OCI-LY7 (cell line): ENCODE results near the gene FUT7. TPM values are rescaled to one million over a fixed set of nuclear protein-coding genes. Genes with fewer than 3 reads are reported as not detected.
A peak's percentile ranks its signal among the peaks of the same experiment; 100 is the strongest.

Source experiments
- BruUV-seq: library from RNA; stranded (reverse); fragments of 400-500 nt; replicated peaks from 2 replicates; lab custom pipeline; 2021; lab: Mats Ljungman, UMichigan
- CTCF ChIA-PET: fragments of 300-600 bp; sonication (Branson Sonifier 250); formaldehyde crosslinking; loops from one replicate; lab custom pipeline; 2022; ENCODE audit warnings: antibody characterized with exemption; ENCODE audit not compliant: unreplicated experiment; lab: Charles Lee
- POLR2A ChIA-PET: fragments of 300-600 bp; sonication (Branson Sonifier 250); formaldehyde crosslinking; loops from one replicate; lab custom pipeline; 2022; ENCODE audit warnings: antibody characterized with exemption; lab: Charles Lee
- DNase-seq: peaks from one replicate; pipeline ENCODE4 v3.0.0-alpha.2; 2015; ENCODE audit warnings: low spot score
- H2AFZ ChIP-seq: fragments of 200-600 bp; sonication (generic), shearing (Covaris generic); 2 replicates; pipeline ENCODE4 v1.6.1; 2014; ENCODE audit warnings: mild to moderate bottlenecking, antibody characterized with exemption, low read length, moderate library complexity
- H3K27ac ChIP-seq: fragments of 200-600 bp; sonication (generic); 2 replicates; pipeline ENCODE4 v1.5.1; 2014; ENCODE audit warnings: mixed run types, low read depth, mild to moderate bottlenecking, moderate library complexity, low read length, inconsistent platforms; ENCODE audit not compliant: poor library complexity, severe bottlenecking
- H3K36me3 ChIP-seq: fragments of 200-600 bp; sonication (generic); 2 replicates; pipeline ENCODE4 v1.6.1; 2014; ENCODE audit warnings: mild to moderate bottlenecking, antibody characterized with exemption, low read length, moderate library complexity, mixed read lengths; ENCODE audit not compliant: insufficient read depth
- H3K4me1 ChIP-seq: fragments of 200-600 bp; sonication (generic); 2 replicates; pipeline ENCODE4 v1.5.1; 2014; ENCODE audit warnings: mild to moderate bottlenecking, low read length; ENCODE audit not compliant: insufficient read depth, poor library complexity, severe bottlenecking
- H3K4me2 ChIP-seq: fragments of 200-600 bp; sonication (generic); 2 replicates; pipeline ENCODE4 v1.6.1; 2014; ENCODE audit warnings: mild to moderate bottlenecking, low read length
- H3K4me3 ChIP-seq: fragments of 200-600 bp; sonication (generic); 2 replicates; pipeline ENCODE4 v1.5.1; 2014; ENCODE audit warnings: mild to moderate bottlenecking, low read depth, low read length; ENCODE audit not compliant: poor library complexity, severe bottlenecking
- H3K79me2 ChIP-seq: fragments of 200-600 bp; sonication (generic); 2 replicates; pipeline ENCODE4 v1.6.1; 2016; ENCODE audit warnings: low read depth, mild to moderate bottlenecking, low read length, moderate library complexity, mixed read lengths; ENCODE audit not compliant: insufficient read depth
- H3K9me2 ChIP-seq: fragments of 200-600 bp; sonication (generic); 2 replicates; pipeline ENCODE4 v1.6.1; 2016; ENCODE audit warnings: mild to moderate bottlenecking, low read length, mixed read lengths; ENCODE audit not compliant: insufficient read depth
- H3K9me3 ChIP-seq: fragments of 200-600 bp; sonication (generic); 2 replicates; pipeline ENCODE4 v1.6.1; 2014; ENCODE audit warnings: mild to moderate bottlenecking, mixed run types, low read length, mixed read lengths
- H4K20me1 ChIP-seq: fragments of 200-600 bp; sonication (generic); 2 replicates; pipeline ENCODE4 v1.6.1; 2014; ENCODE audit warnings: mild to moderate bottlenecking, antibody characterized with exemption, low read length, moderate library complexity, mixed read lengths; ENCODE audit not compliant: insufficient read depth
- EZH2phosphoT487 ChIP-seq: fragments of 200-600 bp; sonication (generic); IDR thresholded peaks from 2 replicates; pipeline ENCODE4 v1.6.1; 2018; ENCODE audit warnings: low read depth, borderline replicate concordance, mild to moderate bottlenecking, mixed run types, antibody characterized with exemption, low read length, moderate library complexity, mixed read lengths
- intact Hi-C: fragments of 100-400 bp; cut with micrococcal nuclease; formaldehyde crosslinking; loops from one replicate; pipeline ENCODE4 v1.10.0; 2022; ENCODE audit not compliant: unreplicated experiment
- total RNA-seq, 2 experiments: library from RNA; depleted of rRNA in 1 of 2; stranded (reverse); fragments of >200 nt in 1 of 2; shearing (Covaris generic) in 1 of 2; gene quantifications; 2 replicates each; pipeline ENCODE4 v1.2.3, GENCODE V29; 2014 to 2022
- TF ChIP-seq, protein P1 (sequence below): fragments of 200-600 bp; sonication (generic); conservative IDR thresholded peaks from 2 replicates; pipeline ENCODE4 v1.5.1; 2014; ENCODE audit warnings: mild to moderate bottlenecking, antibody characterized with exemption, low read length, moderate library complexity, mixed read lengths

FUT7 gene
- total RNA-seq, 2 experiments from 2014 or later, result 0.21 TPM; not detected in 1

GRCh38 chr9:137026384-137026783 lies 5.5 kb downstream of the FUT7 start:
- ChIA-PET POLR2A (no interaction called here), CTCF (interaction anchor here (0.7 kb wide), 1 partner anchor 41 kb away, joined by 4 read pairs; no protein-coding TSS in a partner anchor)
- TF ChIP-seq EZH2phosphoT487, result no peak
- TF ChIP-seq, protein P1, sequence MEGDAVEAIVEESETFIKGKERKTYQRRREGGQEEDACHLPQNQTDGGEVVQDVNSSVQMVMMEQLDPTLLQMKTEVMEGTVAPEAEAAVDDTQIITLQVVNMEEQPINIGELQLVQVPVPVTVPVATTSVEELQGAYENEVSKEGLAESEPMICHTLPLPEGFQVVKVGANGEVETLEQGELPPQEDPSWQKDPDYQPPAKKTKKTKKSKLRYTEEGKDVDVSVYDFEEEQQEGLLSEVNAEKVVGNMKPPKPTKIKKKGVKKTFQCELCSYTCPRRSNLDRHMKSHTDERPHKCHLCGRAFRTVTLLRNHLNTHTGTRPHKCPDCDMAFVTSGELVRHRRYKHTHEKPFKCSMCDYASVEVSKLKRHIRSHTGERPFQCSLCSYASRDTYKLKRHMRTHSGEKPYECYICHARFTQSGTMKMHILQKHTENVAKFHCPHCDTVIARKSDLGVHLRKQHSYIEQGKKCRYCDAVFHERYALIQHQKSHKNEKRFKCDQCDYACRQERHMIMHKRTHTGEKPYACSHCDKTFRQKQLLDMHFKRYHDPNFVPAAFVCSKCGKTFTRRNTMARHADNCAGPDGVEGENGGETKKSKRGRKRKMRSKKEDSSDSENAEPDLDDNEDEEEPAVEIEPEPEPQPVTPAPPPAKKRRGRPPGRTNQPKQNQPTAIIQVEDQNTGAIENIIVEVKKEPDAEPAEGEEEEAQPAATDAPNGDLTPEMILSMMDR, result no peak
- Histone ChIP-seq H2AFZ (no peak overlapping the region), H3K79me2 (no peaks in the 10 kb centered on the region), H3K4me1 (peaks cover 36% of the 10 kb centered on the region), H4K20me1 (no peaks in the 10 kb centered on the region), H3K9me2 (no peaks in the 10 kb centered on the region), H3K4me3 (no peak overlapping the region), H3K27ac (no peak overlapping the region), H3K9me3 (no peaks in the 10 kb centered on the region), H3K4me2 (no peak overlapping the region), H3K36me3 (no peaks in the 10 kb centered on the region)
- BruUV-seq, result no TSS peak
- intact Hi-C loops, result no loop called here
- no peak for DNase-seq

GRCh38 chr9:137025517-137025966 lies 6.3 kb downstream of the FUT7 start:
- ChIA-PET POLR2A (no interaction called here), CTCF (interaction anchor here (0.5 to 0.8 kb wide), 2 partner anchors 10 to 17 kb away, joined by 3 read pairs; no protein-coding TSS in a partner anchor)
- Histone ChIP-seq H3K4me1 (peaks cover 33% of the 10 kb centered on the region), H2AFZ (no peak overlapping the region), H3K9me3 (no peaks in the 10 kb centered on the region), H3K27ac (no peak overlapping the region), H3K9me2 (no peaks in the 10 kb centered on the region), H4K20me1 (no peaks in the 10 kb centered on the region), H3K4me2 (no peak overlapping the region), H3K36me3 (no peaks in the 10 kb centered on the region), H3K4me3 (no peak overlapping the region), H3K79me2 (no peaks in the 10 kb centered on the region)
- intact Hi-C loops, result no loop called here
- TF ChIP-seq, protein P1, result no peak
- no peak for TF ChIP-seq EZH2phosphoT487
- no TSS peak for BruUV-seq
- DNase-seq, result peak; percentile 57

DNA sequence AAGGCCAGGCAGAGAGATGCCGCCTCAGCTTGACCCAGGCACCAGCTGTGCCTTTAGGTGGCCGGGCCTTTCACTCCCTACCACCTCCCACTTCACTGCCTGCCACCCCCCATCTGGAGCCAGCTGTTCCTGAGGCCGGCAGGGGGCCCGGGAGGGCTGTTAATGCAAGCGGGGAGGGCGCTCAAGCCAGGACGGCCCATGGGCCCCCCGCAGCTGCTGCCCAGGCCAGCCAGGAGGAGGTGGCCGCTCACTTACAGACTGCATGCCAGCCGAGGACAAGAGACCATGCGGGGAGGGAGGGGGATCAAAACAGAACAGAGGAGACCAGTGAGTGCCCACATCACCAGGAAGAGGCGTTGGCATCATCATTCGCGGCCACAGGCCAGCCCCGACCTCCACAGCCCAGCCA lies 8.3 kb downstream of the FUT7 start:
- Histone ChIP-seq H3K4me1 (peaks cover 28% of the 10 kb centered on the region), H3K27ac (no peak overlapping the region), H3K4me3 (no peak overlapping the region), H3K4me2 (no peak overlapping the region), H4K20me1 (no peaks in the 10 kb centered on the region), H3K9me2 (no peaks in the 10 kb centered on the region), H3K79me2 (no peaks in the 10 kb centered on the region), H3K9me3 (no peaks in the 10 kb centered on the region), H3K36me3 (no peaks in the 10 kb centered on the region), H2AFZ (no peak overlapping the region)
- BruUV-seq, result no TSS peak
- intact Hi-C loops, result no loop called here
- no peak for TF ChIP-seq EZH2phosphoT487
- TF ChIP-seq, protein P1, result no peak
- CTCF ChIA-PET, result no interaction called here
- no peak for DNase-seq
- POLR2A ChIA-PET, result no interaction called here
